Fibroblast of skin of left quadriceps (primary cell): ENCODE data around the gene MAZ.

ENCODE experiments used
- DNase-seq, 2 experiments: peaks; one replicate each; pipeline ENCODE4 v3.0.0-alpha.2; 2013; ENCODE audit warnings: low read depth in 2 of 2

The MAZ gene

DNA sequence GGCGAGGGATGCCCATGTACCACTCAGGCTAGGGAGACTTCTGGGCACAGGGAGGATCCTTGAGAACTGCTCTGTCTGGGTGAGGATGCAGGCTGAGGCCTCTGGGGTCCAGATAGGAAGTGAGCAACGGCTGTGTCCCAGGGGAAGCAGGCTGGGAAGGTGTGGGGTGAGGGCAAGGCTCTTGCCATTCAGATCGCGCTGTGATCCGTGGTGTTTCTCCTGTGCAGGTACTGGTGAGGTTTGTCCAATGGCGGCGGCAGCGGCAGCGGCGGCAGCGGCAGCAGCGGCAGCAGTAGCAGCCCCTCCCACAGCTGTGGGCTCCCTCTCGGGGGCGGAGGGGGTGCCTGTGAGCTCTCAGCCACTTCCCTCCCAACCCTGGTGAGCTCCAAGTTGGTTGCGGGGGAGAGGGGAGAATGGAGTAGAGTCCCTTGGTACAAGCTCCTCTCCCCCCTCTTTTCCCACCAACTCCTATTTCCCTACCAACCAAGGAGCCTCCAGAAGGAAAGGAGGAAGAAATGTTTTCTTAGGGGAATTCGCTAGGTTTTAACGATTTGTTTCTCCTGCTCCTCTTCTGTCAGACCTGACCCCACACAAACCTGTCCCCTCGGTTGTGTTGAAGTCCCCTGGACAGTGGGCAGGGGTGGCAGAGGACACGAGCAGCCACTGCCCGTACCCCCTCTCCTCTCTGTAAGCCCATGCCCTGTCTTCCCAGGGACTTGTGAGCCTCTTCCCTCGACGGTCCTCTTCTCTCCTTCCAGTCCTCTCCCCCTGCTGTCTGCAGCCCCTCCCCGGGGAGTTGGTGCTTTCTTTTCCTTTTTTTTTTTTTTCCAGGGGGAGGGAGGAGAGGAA is 3.7 kb downstream of the MAZ start:
- no peak for DNase-seq

DNA sequence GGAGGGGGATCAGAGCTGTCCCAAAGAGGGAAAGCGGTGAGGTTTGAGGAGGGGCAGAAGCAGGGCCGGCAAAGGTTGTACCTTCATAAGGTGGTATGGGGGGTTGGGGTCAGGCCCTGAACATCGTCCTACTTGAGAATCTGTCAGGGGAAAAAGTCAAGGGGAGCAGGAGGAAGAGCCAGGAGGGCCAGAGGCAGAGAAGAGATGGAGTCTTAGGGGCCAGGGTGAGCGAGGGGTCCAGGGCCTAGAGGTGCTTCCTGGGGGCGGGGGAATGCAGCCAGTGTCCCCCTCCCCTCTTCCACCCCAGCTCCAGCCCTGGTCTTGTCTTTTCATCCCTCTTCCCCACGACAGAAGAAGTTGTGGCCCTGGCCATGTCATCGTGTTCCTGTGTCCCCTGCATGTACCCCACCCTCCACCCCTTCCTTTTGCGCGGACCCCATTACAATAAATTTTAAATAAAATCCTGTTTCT is 4.4 kb downstream of the MAZ start:
- DNase-seq = no peak

DNA sequence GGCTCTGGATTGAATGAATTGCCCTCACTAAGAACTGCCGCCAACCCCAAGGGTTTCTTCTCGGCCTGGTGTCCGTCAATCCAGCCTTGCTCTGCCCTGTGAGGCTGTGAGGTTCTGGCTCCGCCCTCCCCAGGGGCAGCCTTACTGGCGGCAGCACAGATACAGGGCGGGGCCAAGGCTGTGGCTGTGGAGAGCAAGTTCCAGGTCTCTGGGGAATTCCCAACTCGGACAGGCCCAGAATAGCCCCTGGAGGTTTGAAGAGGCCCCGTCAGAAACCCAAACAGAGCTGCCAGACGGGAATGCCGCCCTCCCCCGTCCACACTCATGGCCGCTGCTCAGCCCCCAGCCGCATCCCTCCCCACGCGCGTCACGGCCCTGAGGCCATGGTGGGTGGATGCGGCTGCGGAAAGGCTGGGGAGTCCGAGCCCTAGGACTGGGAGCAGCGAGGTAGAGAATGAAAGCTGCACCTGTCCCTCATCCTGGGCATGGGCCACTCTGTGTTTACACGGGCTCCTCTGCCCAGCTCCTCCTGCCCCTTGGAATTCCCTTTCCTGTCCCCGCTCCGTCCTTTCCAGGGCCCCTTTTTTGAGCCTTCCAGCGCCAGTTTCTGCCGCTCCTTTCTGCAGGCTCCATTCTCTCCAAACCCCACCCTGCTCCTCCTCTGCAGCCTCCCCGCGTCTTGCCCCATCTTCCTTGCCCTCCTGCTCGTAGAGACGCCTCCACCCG is 5.0 kb downstream of the MAZ start:
- DNase-seq = peak; percentile 86 to 88

DNA sequence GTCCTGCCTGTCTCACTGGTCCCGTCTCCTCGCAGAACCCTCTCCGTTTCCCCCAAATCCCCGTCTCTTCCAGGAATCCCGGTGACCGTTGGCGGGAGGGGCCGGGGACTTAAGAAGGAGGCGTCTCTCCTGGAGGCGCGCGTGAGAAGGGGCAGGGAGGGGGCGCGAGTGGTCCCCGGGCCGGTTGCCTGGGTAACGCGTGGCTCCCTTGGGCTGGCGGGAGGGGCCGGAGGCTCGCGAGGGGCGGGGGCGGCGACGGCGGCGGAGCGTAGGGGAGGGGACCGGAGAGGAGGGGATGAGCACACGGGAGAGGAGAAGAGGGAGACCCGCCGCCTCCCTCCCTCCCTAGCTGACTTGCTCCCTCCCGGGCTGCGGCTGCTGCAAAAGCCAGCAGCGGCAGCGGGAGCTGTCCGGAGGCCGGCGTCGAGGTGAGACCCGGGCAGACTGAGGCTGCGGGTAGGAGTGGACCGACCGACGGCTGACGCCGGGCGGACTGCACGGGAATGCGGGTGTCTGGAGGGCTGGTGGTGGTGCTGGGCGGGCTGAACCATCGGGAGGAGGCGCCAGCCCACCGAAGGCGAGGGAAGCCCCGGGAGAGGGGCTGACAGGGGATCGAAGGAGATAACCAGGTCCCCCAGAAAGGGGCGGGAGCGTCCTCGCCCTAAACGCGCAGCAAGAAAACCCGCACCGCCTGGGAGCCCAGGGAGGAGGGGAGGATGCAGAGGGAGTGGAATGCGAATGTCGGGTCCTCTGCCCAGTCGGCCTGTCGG is 5.8 kb downstream of the MAZ start, which contains the start of gene PRRT2:
PRRT2 (plus strand) TSS at position 298 of the 770 bp plus-strand sequence. CDS start 862 bp downstream, outside the sequence.
- DNase-seq = no peak

DNA sequence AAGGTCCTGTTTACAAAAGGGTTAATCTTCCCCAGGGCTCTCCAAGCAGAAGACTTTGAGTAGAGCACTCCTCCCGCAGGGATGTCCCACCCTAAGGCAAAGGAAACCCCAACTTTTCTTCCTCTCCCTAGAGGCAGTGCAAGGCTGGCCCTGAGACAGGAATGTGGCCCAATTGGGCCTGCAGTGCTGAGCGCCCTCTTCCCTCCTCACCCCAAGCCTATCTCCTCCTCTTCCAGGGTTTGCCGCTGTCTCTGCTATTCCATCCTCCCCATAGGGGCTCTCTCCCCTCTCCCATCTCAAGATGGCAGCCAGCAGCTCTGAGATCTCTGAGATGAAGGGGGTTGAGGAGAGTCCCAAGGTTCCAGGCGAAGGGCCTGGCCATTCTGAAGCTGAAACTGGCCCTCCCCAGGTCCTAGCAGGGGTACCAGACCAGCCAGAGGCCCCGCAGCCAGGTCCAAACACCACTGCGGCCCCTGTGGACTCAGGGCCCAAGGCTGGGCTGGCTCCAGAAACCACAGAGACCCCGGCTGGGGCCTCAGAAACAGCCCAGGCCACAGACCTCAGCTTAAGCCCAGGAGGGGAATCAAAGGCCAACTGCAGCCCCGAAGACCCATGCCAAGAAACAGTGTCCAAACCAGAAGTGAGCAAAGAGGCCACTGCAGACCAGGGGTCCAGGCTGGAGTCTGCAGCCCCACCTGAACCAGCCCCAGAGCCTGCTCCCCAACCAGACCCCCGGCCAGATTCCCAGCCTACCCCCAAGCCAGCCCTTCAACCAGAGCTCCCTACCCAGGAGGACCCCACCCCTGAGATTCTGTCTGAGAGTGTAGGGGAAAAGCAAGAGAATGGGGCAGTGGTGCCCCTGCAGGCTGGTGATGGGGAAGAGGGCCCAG is 6.7 kb downstream of the MAZ start:
- no peak for DNase-seq

DNA sequence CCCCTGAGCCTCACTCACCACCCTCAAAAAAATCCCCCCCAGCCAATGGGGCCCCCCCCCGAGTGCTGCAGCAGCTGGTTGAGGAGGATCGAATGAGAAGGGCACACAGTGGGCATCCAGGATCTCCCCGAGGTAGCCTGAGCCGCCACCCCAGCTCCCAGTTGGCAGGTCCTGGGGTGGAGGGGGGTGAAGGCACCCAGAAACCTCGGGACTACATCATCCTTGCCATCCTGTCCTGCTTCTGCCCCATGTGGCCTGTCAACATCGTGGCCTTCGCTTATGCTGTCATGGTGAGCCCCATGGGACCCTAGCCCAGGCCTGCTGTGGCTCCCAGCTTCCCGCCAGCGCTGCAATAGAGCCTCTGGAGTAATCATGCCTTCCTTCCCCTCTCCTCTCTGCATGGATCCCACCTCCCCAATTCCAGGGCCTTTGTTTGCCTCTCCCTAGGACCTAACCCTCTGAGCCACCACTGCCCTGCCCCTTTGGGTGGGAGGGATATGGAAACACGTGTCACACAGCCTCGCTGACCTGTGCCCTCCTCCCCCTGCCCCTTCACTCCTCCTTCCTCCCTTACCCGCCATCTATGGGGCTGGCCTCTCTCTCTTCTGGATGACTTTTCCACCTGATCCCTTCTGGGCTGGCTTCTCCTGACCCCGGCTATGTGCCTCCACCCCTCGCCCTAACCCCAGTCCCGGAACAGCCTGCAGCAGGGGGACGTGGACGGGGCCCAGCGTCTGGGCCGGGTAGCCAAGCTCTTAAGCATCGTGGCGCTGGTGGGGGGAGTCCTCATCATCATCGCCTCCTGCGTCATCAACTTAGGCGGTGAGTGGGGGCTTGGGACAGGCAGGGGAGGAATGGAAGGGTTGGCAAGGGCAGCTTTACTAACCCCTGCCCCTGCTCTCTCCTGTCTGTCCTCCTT is 7.6 kb downstream of the MAZ start:
- DNase-seq = no peak

DNA sequence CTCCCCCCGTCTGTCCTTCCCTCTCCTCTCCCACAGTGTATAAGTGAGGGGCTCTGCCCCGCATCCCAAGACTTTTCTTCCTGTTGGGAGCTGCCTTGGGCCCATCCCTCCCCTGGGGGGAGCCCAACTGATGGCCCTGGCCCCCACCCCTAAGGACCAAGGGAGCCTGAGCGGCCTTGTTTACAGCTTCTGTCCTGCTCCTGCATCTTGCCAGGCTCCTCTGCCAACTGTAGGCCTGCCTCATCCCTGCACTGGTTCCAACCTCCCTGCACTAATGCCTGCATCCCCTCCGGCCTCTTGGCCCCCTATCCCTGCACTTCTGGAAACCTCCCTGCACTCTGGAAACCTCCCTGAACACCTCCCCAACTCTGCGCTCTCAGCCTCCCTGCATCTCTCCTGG is 8.3 kb downstream of the MAZ start:
- no peak for DNase-seq

DNA sequence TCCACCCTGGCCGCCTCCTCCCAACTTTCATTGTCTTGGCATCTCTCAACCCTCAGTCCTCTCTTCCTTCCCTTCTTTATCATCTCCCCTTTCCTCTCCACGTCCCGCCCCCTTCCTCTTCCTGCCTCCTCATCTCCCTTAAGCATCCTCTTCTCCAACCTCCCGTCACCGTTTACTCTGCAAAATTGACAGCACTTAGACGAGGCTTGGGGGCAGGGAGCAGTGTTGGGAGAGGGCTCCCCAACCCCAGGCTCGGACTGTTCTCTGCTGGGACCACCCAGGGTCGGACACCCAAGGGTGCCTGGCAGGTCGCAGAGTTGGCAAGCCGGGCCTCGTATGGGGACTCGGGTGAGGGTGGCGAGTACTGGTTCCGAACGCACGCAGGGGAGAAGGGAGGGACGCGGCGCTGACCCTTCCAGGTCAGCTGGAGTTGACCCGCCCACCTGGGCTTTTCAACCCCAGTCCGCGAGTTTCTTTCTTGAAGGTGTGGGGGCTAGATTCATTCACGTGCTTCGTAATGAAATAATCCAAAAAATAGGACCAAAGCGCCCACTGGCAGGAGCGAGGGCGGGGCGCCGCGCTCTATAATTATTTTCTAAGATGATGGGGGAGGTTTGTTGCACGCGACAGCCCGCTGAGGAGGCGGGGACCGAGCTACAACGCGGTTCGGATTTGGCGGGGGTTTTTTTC is 8.8 kb downstream of the MAZ start:
- no peak for DNase-seq

DNA sequence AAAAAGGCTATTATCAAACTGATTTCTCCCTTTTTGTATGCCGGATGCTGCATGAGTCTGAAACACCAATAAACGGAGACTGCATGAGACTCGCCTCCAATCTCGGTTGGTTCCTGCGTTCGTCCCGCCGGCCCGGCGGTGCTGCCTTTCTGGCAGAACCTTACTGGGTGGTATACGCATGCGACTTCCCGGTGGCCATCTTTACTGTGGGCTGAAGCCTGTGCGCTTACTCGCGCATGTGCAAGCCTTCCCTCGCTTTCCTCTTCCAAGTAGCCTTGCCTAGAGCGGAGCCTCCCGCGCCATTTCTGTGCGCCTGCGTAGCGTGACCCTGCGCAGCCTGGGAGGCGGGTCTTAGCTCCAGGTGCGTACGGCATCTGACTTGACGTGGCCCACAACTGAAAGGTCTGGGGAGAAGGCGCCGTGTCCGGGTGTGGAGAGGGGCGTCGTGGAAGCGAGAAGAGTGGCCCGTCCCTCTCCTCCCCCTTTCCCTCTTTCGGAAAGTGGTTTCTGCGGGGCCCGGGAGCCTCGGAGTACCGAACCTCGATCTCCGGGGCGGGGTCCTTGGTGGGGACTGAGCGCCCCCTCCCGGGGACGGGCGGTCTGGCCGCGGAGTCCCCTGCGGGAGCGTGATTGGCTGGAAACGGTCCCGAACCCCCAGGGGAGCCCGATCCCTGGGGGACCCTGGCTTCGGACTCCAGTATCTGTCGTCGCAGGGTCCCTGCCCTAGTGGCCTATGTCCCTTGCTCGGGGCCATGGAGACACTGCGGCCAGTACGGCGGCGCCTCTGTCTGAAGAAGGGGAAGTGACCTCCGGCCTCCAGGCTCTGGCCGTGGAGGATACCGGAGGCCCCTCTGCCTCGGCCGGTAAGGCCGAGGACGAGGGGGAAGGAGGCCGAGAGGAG is 9.7 kb downstream of the MAZ start, which contains the start of gene PAGR1:
PAGR1 (plus strand) TSS at position 360 of the 901 bp plus-strand sequence; CDS start at position 734, 374 bp downstream.
- peak; percentile 98 for DNase-seq

DNA sequence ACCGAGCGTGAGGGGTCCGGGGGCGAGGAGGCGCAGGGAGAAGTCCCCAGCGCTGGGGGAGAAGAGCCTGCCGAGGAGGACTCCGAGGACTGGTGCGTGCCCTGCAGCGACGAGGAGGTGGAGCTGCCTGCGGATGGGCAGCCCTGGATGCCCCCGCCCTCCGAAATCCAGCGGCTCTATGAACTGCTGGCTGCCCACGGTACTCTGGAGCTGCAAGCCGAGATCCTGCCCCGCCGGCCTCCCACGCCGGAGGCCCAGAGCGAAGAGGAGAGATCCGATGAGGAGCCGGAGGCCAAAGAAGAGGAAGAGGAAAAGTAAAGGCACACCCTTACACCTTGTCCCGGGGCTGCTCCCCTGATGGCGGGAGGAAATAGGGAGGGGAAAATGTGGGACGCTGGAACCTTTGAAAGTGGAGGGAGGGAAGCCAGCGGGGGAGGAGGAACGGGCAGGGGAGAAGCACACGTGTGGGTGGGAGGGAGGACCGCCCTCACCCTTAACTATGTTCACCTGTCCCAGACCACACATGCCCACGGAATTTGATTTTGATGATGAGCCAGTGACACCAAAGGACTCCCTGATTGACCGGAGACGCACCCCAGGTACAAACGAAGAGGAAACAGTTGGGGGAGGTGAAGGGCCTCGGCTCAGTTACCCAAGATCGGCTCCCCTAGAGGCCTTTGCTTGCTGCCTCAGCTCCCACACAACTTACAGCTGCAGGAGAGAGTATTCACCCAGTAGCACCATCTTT is 10.5 kb downstream of the MAZ start:
- no peak for DNase-seq

DNA sequence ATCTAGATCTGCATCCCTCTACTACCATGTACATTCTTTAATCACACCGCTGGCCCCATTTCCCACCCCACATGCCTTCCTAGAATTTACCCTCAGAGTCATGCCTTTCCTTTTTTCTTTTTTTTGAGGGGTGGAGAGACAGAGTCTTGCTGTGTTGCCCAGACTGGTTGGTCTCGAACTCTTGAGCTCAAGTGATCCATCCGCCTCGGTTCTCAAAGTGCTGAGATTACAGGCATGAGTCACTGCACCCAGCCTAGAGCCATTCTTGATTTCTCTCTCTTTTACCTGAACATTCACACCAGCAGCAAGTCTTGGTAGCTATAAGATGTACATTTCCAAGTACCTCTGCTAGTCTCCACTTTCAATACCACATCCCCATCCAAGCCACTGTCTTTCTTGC is 11.8 kb downstream of the MAZ start:
- no peak for DNase-seq

DNA sequence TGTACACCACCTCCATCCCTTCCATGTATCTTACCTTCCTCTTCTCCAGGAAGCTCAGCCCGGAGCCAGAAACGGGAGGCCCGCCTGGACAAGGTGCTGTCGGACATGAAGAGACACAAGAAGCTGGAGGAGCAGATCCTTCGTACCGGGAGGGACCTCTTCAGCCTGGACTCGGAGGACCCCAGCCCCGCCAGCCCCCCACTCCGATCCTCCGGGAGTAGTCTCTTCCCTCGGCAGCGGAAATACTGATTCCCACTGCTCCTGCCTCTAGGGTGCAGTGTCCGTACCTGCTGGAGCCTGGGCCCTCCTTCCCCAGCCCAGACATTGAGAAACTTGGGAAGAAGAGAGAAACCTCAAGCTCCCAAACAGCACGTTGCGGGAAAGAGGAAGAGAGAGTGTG is 13.2 kb downstream of the MAZ start:
- no peak for DNase-seq

DNA sequence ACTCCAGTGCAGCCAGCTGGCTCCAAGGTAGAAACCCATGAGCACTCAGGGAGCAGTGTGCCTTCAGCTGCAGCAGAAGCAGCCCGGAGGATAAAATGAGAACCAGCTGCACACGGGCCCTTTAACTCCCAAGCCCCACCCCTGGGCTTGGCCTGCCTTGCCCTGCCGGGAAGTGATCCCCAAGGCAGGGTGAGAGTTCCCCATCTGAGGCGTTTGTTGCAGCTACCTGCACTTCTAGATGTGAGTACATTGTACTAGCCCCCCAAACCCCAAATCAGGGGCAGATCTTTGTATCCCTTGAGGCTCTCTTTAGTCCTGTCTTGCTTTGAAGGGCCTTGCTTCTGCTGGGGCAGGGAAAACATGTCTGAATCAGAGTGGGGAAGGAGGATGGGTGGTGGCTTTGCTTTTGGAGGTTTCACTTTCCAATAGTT is 14.0 kb downstream of the MAZ start, which contains the start of gene MVP:
MVP (plus strand) TSS at position 192 of the 431 bp plus-strand sequence. CDS start 10,088 bp downstream, outside the sequence.
- peak in 1 of 2 experiments; percentile 46 for DNase-seq

DNA sequence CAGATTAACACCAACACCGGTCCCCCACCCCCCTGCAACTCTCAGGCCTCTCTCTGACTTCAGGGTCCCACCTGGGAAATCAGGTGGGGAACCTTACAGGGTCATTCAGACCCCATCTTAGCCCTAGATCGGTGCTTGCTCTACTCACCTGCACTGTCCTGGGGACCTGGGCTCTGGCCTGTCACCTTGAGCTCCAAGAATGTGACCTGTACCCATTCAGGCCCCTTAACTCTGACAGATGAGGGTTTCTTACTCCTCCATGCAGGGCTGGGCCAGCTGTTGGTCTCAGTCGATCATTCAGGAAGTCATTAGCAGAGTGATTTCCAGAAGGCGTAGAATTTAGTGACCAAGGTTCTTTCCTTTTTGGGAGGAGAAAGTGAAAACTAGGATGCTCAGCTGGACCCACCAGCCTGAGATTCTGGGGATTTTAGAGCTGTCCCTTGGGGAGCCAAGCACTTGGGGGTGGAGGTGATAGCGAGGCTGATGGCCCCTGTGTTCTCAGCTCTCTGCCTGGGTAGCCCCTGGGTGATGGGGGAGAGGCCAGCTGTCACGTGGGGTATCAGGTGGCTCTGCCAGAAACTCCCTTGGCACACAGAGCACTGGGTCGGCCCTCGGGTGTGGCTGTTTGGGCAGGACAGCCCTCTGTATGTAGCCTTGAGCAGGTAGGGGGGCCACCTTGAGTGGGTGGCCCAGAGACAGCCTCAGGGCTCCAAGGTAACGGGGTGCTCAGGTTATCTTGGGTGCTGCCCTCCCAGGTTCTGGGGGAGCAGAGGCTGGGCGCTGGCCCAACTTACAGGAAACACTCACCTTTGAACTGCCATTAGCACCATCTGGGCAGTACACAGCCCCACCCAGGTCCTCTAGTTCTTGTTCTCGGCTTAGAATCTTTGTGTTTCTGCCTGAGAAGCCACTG is 14.7 kb downstream of the MAZ start:
- DNase-seq = no peak

DNA sequence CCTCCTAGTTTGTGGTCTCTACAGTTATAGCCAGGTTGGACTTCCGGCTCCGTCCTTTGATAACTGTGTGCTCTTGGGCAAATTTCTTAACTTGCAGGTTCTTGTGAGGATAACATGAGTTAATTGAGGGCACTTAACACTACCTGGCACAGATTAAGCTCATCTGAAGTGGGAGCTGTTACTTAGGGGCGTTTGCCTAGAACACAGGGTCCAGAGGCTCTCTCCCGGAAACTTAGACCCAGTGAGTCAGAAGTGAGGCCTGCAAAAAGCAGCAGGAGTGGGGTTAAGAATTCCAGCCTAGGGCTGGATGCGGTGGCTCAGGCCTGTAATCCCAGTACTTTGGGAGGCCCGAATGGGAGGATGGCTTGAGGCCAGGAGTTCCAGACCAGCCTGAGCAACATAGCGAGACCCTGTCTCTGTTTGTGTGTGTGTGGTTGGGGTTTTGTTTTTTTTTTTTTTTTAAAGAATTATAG is 15.3 kb downstream of the MAZ start:
- peak in 1 of 2 experiments; percentile 52 for DNase-seq

DNA sequence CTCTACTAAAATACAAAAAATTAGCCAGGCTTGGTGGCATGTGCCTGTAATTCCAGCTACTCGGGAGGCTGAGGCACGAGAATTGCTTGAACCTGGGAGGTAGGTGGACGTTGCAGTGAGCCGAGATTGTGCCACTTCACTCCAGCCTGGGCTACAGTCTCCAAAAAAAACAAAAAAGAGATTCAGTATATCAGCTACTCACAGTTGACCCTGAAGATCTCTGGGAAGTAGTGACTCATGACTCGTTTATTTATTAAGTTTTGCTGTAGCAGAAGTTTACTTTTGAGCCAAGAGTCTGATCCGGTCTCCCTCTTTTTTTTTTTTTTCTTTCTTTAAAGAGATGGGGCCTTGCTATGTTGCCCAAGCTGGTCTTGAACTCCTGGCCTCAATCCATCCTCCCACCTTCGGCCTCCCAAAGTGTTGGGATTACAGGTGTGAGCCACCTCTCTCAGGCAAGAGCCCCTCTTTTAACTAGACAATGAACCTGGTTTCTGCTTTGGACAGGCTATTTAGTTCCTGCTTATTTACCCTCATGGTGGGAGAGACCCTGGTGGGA is 18.3 kb downstream of the MAZ start:
- peak in 1 of 2 experiments; percentile 47 for DNase-seq
